K562 (cell line): ENCODE measurements around the gene SPTLC3. TPM values are rescaled to one million over a fixed set of nuclear protein-coding genes. Genes with fewer than 3 reads are reported as not detected.

ENCODE experiments used
- ATAC-seq: fragments of 200-7000 bp; cut with Tn5 transposase; 3 replicates; pipeline ENCODE4 v1.9.1; 2020; ENCODE audit warnings: moderate library complexity
- BruUV-seq: library from RNA; stranded (reverse); fragments of 400-500 nt; replicated peaks from 2 replicates; lab custom pipeline; 2021; lab: Mats Ljungman, UMichigan
- CTCF ChIA-PET: fragments of 300-600 bp; formaldehyde crosslinking; extraction: SDS; loops from one replicate; lab custom pipeline; 2021; ENCODE audit warnings: low intra/inter-chr PET ratio; lab: Yijun Ruan, JAX
- POLR2A ChIA-PET: fragments of 300-600, 350-650 bp; sonication (Branson Sonifier 250); formaldehyde crosslinking; extraction: SDS; loops from one replicate; lab custom pipeline; 2021; ENCODE audit warnings: antibody characterized with exemption, inconsistent platforms; lab: Yijun Ruan, JAX
- DNase-seq, 4 experiments: peaks; one replicate each; pipeline versions ENCODE4 v3.0.0 to v3.0.0-alpha.2; 2011 to 2018; ENCODE audit warnings: low spot score in 3 of 4, mixed read lengths in 3 of 4; ENCODE audit errors: extremely low read depth in 1 of 4
- FAIRE-seq: peaks from 2 replicates; lab custom pipeline; 2011; peaks lifted over from hg19 to GRCh38; lab: Jason Lieb, UNC
- H2AFZ ChIP-seq: 2 replicates; pipeline ENCODE4 v1.6.0; 2011; ENCODE audit warnings: low read depth, low read length, control low read depth, inconsistent platforms
- H3K27ac ChIP-seq: fragments of 200-600 bp; 3 replicates; pipeline ENCODE4 v1.8.0; 2011; ENCODE audit warnings: low read depth, mild to moderate bottlenecking, control low read depth, inconsistent platforms, low read length, moderate library complexity, mixed read lengths; ENCODE audit errors: extremely low read depth
- H3K27me3 ChIP-seq, 2 experiments: fragments of 300-600 bp in 1 of 2; 2 replicates in 1 of 2; 3 replicates in 1 of 2; pipeline versions ENCODE4 v1.6.0 to v1.8.0; 2011; ENCODE audit warnings: inconsistent platforms in 2 of 2, low read length in 2 of 2, mild to moderate bottlenecking in 1 of 2, mixed read lengths in 1 of 2, moderate library complexity in 1 of 2; ENCODE audit not compliant: control insufficient read depth in 2 of 2, insufficient read depth in 2 of 2
- H3K36me3 ChIP-seq: fragments of 300-600 bp; 3 replicates; pipeline ENCODE4 v1.8.0; 2011; ENCODE audit warnings: mild to moderate bottlenecking, low read length, inconsistent platforms; ENCODE audit not compliant: control insufficient read depth, insufficient read depth
- H3K4me1 ChIP-seq, 2 experiments: fragments of 200-600 bp in 1 of 2; replicated peaks in 1 of 2; 2 replicates in 1 of 2; 3 replicates in 1 of 2; pipeline versions ENCODE4 v1.5.1 to v1.8.0; 2011; ENCODE audit warnings: inconsistent platforms in 2 of 2, low read length in 2 of 2, mild to moderate bottlenecking in 1 of 2, mixed read lengths in 1 of 2, moderate library complexity in 1 of 2; ENCODE audit not compliant: control insufficient read depth in 2 of 2, insufficient read depth in 2 of 2
- H3K4me2 ChIP-seq: 2 replicates; pipeline ENCODE4 v1.6.1; 2011; ENCODE audit warnings: low read length, control low read depth, inconsistent platforms, mixed read lengths; ENCODE audit not compliant: insufficient read depth
- H3K4me3 ChIP-seq: fragments of 200-600 bp; sonication (generic), shearing (Covaris generic); 2 replicates; pipeline ENCODE4 v1.5.1; 2016; ENCODE audit warnings: control low read depth, inconsistent platforms
- H3K79me2 ChIP-seq: fragments of 200-600 bp; 3 replicates; pipeline ENCODE4 v1.8.0; 2011; ENCODE audit warnings: low read length, inconsistent platforms; ENCODE audit not compliant: control insufficient read depth, insufficient read depth
- H3K9ac ChIP-seq, 2 experiments: 2 replicates each; pipeline versions ENCODE4 v1.6.0 to v1.6.1; 2011; ENCODE audit warnings: low read depth in 2 of 2, low read length in 2 of 2, control low read depth in 1 of 2, inconsistent platforms in 1 of 2, mild to moderate bottlenecking in 1 of 2, mixed read lengths in 1 of 2; ENCODE audit not compliant: insufficient read depth in 1 of 2
- H3K9me1 ChIP-seq: one replicate; pipeline ENCODE4 v1.6.0; 2011; ENCODE audit warnings: inconsistent platforms, mild to moderate bottlenecking, low read length, moderate library complexity; ENCODE audit not compliant: control insufficient read depth, insufficient read depth
- H3K9me3 ChIP-seq: replicated peaks from 2 replicates; pipeline ENCODE4 v1.5.1; 2011; ENCODE audit warnings: low read depth, low read length, inconsistent platforms; ENCODE audit not compliant: control insufficient read depth, insufficient read depth
- H4K20me1 ChIP-seq: replicated peaks from 2 replicates; pipeline ENCODE4 v1.6.1; 2011; ENCODE audit warnings: low read length, inconsistent platforms, mixed read lengths; ENCODE audit not compliant: control insufficient read depth, insufficient read depth
- ASH1L ChIP-seq: fragments of 450-650 bp; IDR thresholded peaks from 2 replicates; pipeline ENCODE4 v1.6.1; 2018; ENCODE audit warnings: borderline replicate concordance, mild to moderate bottlenecking, low read depth; ENCODE audit not compliant: partially characterized antibody
- BCL6 ChIP-seq: fragments of 250-450 bp; sonication (Bioruptor Pico); IDR thresholded peaks from 2 replicates; pipeline ENCODE4 v1.4.0; 2020
- BCOR ChIP-seq: fragments of 450-650 bp; IDR thresholded peaks from 2 replicates; pipeline ENCODE4 v1.6.1; 2016
- DDX20 ChIP-seq: fragments of 450-650 bp; IDR thresholded peaks from 2 replicates; pipeline ENCODE4 v1.6.1; 2016; ENCODE audit warnings: missing genetic modification characterization, low read depth, mild to moderate bottlenecking, missing compliant biosample characterization, moderate library complexity
- EGR1 ChIP-seq: fragments of 450-650 bp; conservative IDR thresholded peaks from 2 replicates; pipeline ENCODE4 v1.6.1; 2017; ENCODE audit warnings: mild to moderate bottlenecking
- ELK3 ChIP-seq: fragments of 450-650 bp; formaldehyde crosslinking; IDR thresholded peaks from 2 replicates; pipeline ENCODE4 v1.4.0; 2020; ENCODE audit warnings: mild to moderate bottlenecking
- ETS2 ChIP-seq: IDR thresholded peaks from 2 replicates; pipeline ENCODE4 v1.6.1; 2016; ENCODE audit warnings: borderline replicate concordance, missing genetic modification characterization, mild to moderate bottlenecking, moderate library complexity, missing compliant biosample characterization; ENCODE audit not compliant: poor library complexity, severe bottlenecking
- FOXA3 ChIP-seq, 2 experiments: fragments of 450-650 bp in 1 of 2; sonication (generic) in 1 of 2; formaldehyde crosslinking; IDR thresholded peaks in 1 of 2; conservative IDR thresholded peaks in 1 of 2; 2 replicates each; pipeline versions ENCODE4 v1.4.0 to v1.8.0; 2020 to 2022; ENCODE audit warnings: mild to moderate bottlenecking in 2 of 2, missing genetic modification reagents in 1 of 2
- HMBOX1 ChIP-seq: sonication (generic); IDR thresholded peaks from 2 replicates; pipeline ENCODE4 v1.6.1; 2016
- KLF13 ChIP-seq: fragments of 450-650 bp; IDR thresholded peaks from 2 replicates; pipeline ENCODE4 v1.6.1; 2016; ENCODE audit warnings: missing genetic modification characterization, low read depth, mild to moderate bottlenecking, missing compliant biosample characterization, moderate library complexity, borderline replicate concordance
- POLR2G ChIP-seq: fragments of 200-400 bp; formaldehyde crosslinking; IDR thresholded peaks from 2 replicates; pipeline ENCODE4 v1.6.1; 2017; ENCODE audit warnings: low read depth, mild to moderate bottlenecking, antibody characterized with exemption, low read length, moderate library complexity
- PRPF4 ChIP-seq: fragments of 200-400 bp; formaldehyde crosslinking; IDR thresholded peaks from one replicate; pipeline ENCODE4 v1.6.1; 2017; ENCODE audit warnings: low read length, low read depth, mild to moderate bottlenecking; ENCODE audit not compliant: insufficient read depth, poor library complexity, severe bottlenecking
- PTBP1 ChIP-seq: fragments of 200-400 bp; formaldehyde crosslinking; IDR thresholded peaks from 2 replicates; pipeline ENCODE4 v1.6.1; 2017; ENCODE audit warnings: low read depth, low read length
- TAF7 ChIP-seq: fragments of 450-650 bp; IDR thresholded peaks from 2 replicates; pipeline ENCODE4 v1.6.1; 2016; ENCODE audit warnings: missing genetic modification characterization, missing compliant biosample characterization
- ZNF133 ChIP-seq: fragments of 250-450 bp; sonication (Bioruptor Pico); IDR thresholded peaks from 2 replicates; pipeline ENCODE4 v1.4.0; 2020; ENCODE audit warnings: mild to moderate bottlenecking
- ZNF134 ChIP-seq: fragments of 250-450 bp; sonication (Bioruptor Pico); conservative IDR thresholded peaks from 2 replicates; pipeline ENCODE4 v1.4.0; 2020
- ZNF324 ChIP-seq: fragments of 250-450 bp; sonication (Bioruptor Pico); IDR thresholded peaks from 2 replicates; pipeline ENCODE4 v1.4.0; 2020; ENCODE audit warnings: mild to moderate bottlenecking
- ZZZ3 ChIP-seq: fragments of 450-650 bp; IDR thresholded peaks from 2 replicates; pipeline ENCODE4 v1.6.1; 2016; ENCODE audit warnings: antibody characterized with exemption, mild to moderate bottlenecking, moderate library complexity
- WGBS: fragments of 100-300 bp; shearing (Covaris generic); methylation state at CpG from one replicate; pipeline ENCODE4 v1.1.6; 2016; ENCODE audit warnings: low coverage, mixed read lengths; ENCODE audit not compliant: insufficient coverage; ENCODE audit errors: missing lambda C conversion rate; 5-methylcytosine and 5-hydroxymethylcytosine counted together
- in situ Hi-C: fragments of 300-500 bp; cut with MboI; formaldehyde crosslinking; loops from 4 replicates; pipeline ENCODE4 v1.15.0; 2018; ENCODE audit warnings: inconsistent platforms, mixed read lengths
- intact Hi-C: fragments of 100-400 bp; cut with micrococcal nuclease; formaldehyde crosslinking; loops from 2 replicates; pipeline ENCODE4 v1.14.2; 2022
- polyA plus RNA-seq, 8 experiments: library from polyadenylated mRNA; depleted of rRNA in 4 of 8; stranded (reverse) in 5 of 8; unstranded in 3 of 8; fragments of >200 nt; fragmentation: Nextera tagmentation in 2 of 8; fragmentation: Illumina TruSeq in 1 of 8; extraction: Ambion mirVana in 2 of 8; extraction: Trizol in 1 of 8; gene quantifications; 2 replicates each; pipeline versions ENCODE4 v1.2.1 to v1.2.3, GENCODE V29; 2011 to 2014; ENCODE audit warnings: inconsistent platforms in 1 of 8, missing spikeins in 1 of 8
- total RNA-seq, 7 experiments: library from RNA; depleted of rRNA in 6 of 7; stranded (reverse); fragments of >200 nt in 6 of 7; fragmentation: Illumina TruSeq in 2 of 7; extraction: Trizol in 2 of 7; gene quantifications; 2 replicates each; pipeline versions ENCODE4 v1.2.1 to v1.2.3, GENCODE V29; 2011 to 2021; ENCODE audit warnings: low replicate concordance in 1 of 7
- TF ChIP-seq, protein P1 (sequence below): sonication (generic); formaldehyde crosslinking; IDR thresholded peaks from 2 replicates; pipeline ENCODE4 v1.8.0; 2022; ENCODE audit warnings: missing genetic modification reagents, mild to moderate bottlenecking, borderline replicate concordance

SPTLC3 gene
- total and polyA plus RNA-seq, 9 of the 15 experiments (the other 6 are each of a cell fraction or from before 2014, with no cell fraction given) = not detected

DNA sequence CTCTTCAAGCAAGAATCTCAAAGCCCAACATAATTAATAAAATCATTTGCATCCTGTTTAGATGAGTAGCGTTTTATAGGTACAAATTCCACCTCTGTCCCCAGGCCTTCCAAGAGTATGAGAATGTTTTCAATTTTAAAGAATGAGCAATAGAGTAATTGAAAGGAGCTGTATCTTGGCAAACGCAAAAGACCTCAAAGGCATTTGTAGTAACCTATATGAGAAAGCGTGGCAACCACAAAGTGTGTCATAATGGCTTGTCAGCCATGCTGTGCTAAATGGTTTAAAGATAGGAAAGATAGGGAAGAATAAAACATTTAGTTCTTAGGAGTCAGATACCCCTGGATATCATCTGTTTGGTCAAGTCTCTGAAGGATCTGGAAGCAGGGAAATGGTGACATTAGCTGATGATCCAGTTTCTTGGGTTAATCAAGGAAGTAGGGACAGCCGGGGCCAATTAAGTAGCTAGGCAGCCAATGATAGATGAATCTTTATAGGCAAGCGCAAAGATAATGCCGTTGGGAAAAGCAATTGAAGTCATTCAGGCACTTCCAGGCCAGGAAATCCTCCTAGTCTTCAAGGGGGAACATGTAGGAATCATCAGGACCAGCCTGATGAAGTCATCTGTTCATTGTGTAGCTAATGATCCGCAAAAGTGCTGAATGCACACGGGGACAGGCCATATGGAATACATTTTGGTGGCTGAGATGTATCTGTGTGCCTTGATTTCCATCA is 140.8 kb downstream of the SPTLC3 start:
- WGBS = 2% methylated on average over 8 of the region's 8 CpGs
- no peaks in the 10 kb centered on the region for H3K27me3 ChIP-seq
- H3K9ac ChIP-seq = no peak overlapping the region
- intact Hi-C loops = no loop called here
- no peaks in the 10 kb centered on the region for H4K20me1 ChIP-seq
- in situ Hi-C loops = no loop called here
- no peak for ATAC-seq
- DNase-seq = no peak
- TF ChIP-seq BCL6 (CRISPR knock-in tag) = no peak
- no peak for TF ChIP-seq BCOR
- no peak for TF ChIP-seq HMBOX1
- no peak for TF ChIP-seq POLR2G
- no peak for TF ChIP-seq ETS2 (tag)
- no peak for TF ChIP-seq DDX20 (tag)
- TF ChIP-seq ASH1L = no peak
- no peak for TF ChIP-seq ZZZ3
- TF ChIP-seq ZNF134 (CRISPR knock-in tag) = no peak
- TF ChIP-seq ELK3 (CRISPR knock-in tag) = no peak
- no peak for TF ChIP-seq FOXA3 (CRISPR knock-in tag; conservative IDR thresholded peaks at IDR 0.05 in 1 of 2, IDR thresholded peaks at IDR 0.05 in 1 of 2)
- TF ChIP-seq ZNF133 (CRISPR knock-in tag) = no peak
- no peak for TF ChIP-seq PTBP1
- TF ChIP-seq PRPF4 = no peak
- TF ChIP-seq TAF7 (tag) = no peak
- TF ChIP-seq ZNF324 = no peak
- no peak for TF ChIP-seq KLF13 (tag)
- TF ChIP-seq, protein P1, sequence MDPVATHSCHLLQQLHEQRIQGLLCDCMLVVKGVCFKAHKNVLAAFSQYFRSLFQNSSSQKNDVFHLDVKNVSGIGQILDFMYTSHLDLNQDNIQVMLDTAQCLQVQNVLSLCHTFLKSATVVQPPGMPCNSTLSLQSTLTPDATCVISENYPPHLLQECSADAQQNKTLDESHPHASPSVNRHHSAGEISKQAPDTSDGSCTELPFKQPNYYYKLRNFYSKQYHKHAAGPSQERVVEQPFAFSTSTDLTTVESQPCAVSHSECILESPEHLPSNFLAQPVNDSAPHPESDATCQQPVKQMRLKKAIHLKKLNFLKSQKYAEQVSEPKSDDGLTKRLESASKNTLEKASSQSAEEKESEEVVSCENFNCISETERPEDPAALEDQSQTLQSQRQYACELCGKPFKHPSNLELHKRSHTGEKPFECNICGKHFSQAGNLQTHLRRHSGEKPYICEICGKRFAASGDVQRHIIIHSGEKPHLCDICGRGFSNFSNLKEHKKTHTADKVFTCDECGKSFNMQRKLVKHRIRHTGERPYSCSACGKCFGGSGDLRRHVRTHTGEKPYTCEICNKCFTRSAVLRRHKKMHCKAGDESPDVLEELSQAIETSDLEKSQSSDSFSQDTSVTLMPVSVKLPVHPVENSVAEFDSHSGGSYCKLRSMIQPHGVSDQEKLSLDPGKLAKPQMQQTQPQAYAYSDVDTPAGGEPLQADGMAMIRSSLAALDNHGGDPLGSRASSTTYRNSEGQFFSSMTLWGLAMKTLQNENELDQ = no peak
- TF ChIP-seq EGR1 = no peak
- no peak for FAIRE-seq
- no peak overlapping the region for H3K27ac ChIP-seq
- no TSS peak for BruUV-seq
- no peaks in the 10 kb centered on the region for H3K9me3 ChIP-seq
- H3K36me3 ChIP-seq = no peaks in the 10 kb centered on the region
- no peak overlapping the region for H2AFZ ChIP-seq
- no peaks in the 10 kb centered on the region for H3K9me1 ChIP-seq
- H3K79me2 ChIP-seq = no peaks in the 10 kb centered on the region
- H3K4me3 ChIP-seq = no peak overlapping the region
- no peak overlapping the region for H3K4me2 ChIP-seq
- POLR2A ChIA-PET = no interaction called here
- CTCF ChIA-PET = no interaction called here
- no peaks in the 10 kb centered on the region for H3K4me1 ChIP-seq
